Lower lobe of right lung (tissue), 2 donors: Measurements from ENCODE around the gene SDC1. TPM values are rescaled to one million over a fixed set of nuclear protein-coding genes. Genes with fewer than 3 reads are reported as not detected.

Source experiments
- ATAC-seq, 2 donors: fragments of 200-7000 bp; cut with Tn5 transposase; one replicate each; pipeline ENCODE4 v1.9.1; 2020 to 2022; ENCODE audit warnings: mild to moderate bottlenecking in 2 of 2, moderate library complexity in 2 of 2
- DNase-seq: peaks from one replicate; pipeline ENCODE4 v3.0.0-alpha.2; 2020
- H3K27ac ChIP-seq: fragments of 200-600 bp; one replicate; pipeline ENCODE4 v1.8.0; 2022
- H3K27me3 ChIP-seq: fragments of 200-600 bp; one replicate; pipeline ENCODE4 v1.8.0; 2022; ENCODE audit warnings: low read depth
- H3K36me3 ChIP-seq: fragments of 200-600 bp; one replicate; pipeline ENCODE4 v1.8.0; 2022; ENCODE audit warnings: mild to moderate bottlenecking
- H3K4me1 ChIP-seq: fragments of 200-600 bp; one replicate; pipeline ENCODE4 v1.8.0; 2022
- H3K4me3 ChIP-seq: fragments of 200-600 bp; one replicate; pipeline ENCODE4 v1.8.0; 2022; ENCODE audit warnings: mild to moderate bottlenecking
- H3K9me3 ChIP-seq: fragments of 200-600 bp; one replicate; pipeline ENCODE4 v1.8.0; 2022
- intact Hi-C: fragments of 100-400 bp; cut with DNase I; formaldehyde crosslinking; loops from one replicate; pipeline ENCODE4 v1.11.0; 2022
- total RNA-seq: library from RNA; stranded (reverse); fragmentation: NEBNext Ultra II Directional; extraction: Animal tissue kit (Norgen Biotek cat#: 25700); gene quantifications from one replicate; pipeline ENCODE4 v1.2.1, GENCODE V29; 2021
- TF ChIP-seq, protein P1 (sequence below): fragments of 200-600 bp; IDR thresholded peaks from one replicate; pipeline ENCODE4 v1.8.0; 2022; ENCODE audit warnings: antibody characterized with exemption, mild to moderate bottlenecking
- donor health status: DM: no; HTN: yes; CAD: no; lungs with severe emphysema.

The SDC1 gene
- total RNA-seq, 1 donor from 2014 or later = 90.0 TPM

DNA sequence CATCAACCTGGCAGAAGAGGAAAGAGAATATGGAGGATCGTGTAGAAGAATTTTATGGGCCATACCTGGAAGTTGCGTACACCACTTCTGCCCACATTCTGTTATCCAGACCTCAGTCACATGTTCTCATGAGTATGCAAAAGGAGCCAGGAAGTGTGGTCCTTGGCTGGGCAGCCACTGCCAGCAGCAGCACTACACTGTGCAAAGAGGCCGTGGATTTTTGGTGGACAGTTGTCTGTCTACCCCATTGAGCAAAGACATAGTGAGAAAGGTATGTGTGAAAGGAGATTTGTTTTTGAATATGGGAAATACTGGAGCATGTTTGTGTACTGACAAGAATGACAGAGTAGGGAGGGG is 68.1 kb downstream of the SDC1 start:
- Histone ChIP-seq H3K36me3 (no peaks in the 10 kb centered on the region), H3K4me1 (no peaks in the 10 kb centered on the region), H3K27ac (no peak overlapping the region), H3K9me3 (no peaks in the 10 kb centered on the region), H3K4me3 (no peak overlapping the region), H3K27me3 (no peaks in the 10 kb centered on the region)
- ATAC-seq (no peak), DNase-seq (no peak)
- intact Hi-C loops = no loop called here
- TF ChIP-seq, protein P1, sequence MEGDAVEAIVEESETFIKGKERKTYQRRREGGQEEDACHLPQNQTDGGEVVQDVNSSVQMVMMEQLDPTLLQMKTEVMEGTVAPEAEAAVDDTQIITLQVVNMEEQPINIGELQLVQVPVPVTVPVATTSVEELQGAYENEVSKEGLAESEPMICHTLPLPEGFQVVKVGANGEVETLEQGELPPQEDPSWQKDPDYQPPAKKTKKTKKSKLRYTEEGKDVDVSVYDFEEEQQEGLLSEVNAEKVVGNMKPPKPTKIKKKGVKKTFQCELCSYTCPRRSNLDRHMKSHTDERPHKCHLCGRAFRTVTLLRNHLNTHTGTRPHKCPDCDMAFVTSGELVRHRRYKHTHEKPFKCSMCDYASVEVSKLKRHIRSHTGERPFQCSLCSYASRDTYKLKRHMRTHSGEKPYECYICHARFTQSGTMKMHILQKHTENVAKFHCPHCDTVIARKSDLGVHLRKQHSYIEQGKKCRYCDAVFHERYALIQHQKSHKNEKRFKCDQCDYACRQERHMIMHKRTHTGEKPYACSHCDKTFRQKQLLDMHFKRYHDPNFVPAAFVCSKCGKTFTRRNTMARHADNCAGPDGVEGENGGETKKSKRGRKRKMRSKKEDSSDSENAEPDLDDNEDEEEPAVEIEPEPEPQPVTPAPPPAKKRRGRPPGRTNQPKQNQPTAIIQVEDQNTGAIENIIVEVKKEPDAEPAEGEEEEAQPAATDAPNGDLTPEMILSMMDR = no peak

DNA sequence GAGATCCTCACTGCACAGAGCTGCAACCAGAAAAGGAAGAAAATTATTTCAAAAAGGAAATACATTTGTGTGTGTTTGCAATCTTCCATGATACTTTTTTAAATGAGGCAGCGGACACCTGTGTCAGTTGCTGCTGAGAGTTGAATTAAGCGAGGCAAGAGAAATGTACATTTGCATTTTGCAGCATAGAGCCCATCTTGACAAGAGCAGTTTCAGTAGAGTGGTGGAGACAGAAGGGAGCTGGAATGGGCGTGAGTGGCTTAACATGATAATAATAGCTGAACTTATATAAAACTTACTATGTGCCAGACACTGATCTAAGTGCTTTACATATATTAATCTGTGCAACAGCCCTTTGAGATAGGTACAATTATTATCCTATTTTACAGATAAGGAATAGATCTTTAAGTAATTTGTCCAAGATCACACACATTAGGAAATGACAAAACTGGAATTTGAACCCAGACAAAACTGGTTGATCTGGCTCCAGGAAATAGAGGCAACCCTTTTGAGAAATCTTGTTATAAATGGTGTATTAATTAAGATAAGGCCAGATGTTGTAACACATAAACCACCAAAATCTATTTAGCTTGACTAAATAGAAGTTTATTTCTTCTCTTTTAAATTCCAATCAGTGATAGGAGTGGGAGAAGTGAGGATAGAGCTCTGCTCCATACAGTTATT is 68.7 kb downstream of the SDC1 start:
- Histone ChIP-seq H3K4me3 (no peak overlapping the region), H3K36me3 (no peaks in the 10 kb centered on the region), H3K9me3 (no peaks in the 10 kb centered on the region), H3K27ac (no peak overlapping the region), H3K4me1 (no peaks in the 10 kb centered on the region), H3K27me3 (no peaks in the 10 kb centered on the region)
- TF ChIP-seq, protein P1 = no peak
- DNase-seq (no peak), ATAC-seq (no peak)
- intact Hi-C loops = no loop called here

- DNase-seq (no peak), ATAC-seq (no peak)
- peaks cover 14% of the 10 kb centered on the region for H3K4me1 ChIP-seq
- TF ChIP-seq, protein P1 = no peak
- intact Hi-C loops = no loop called here
- no peak overlapping the region for H3K4me3 ChIP-seq
- no peak overlapping the region for H3K27ac ChIP-seq
- no peaks in the 10 kb centered on the region for H3K27me3 ChIP-seq
- H3K9me3 ChIP-seq = no peaks in the 10 kb centered on the region
- no peaks in the 10 kb centered on the region for H3K36me3 ChIP-seq
Measured at GRCh38 chr2:20153131-20153851, 71.6 kb downstream of the SDC1 start.

- Histone ChIP-seq H3K36me3 (no peaks in the 10 kb centered on the region), H3K4me3 (no peak overlapping the region), H3K27ac (no peak overlapping the region), H3K27me3 (no peaks in the 10 kb centered on the region), H3K9me3 (no peaks in the 10 kb centered on the region), H3K4me1 (peaks cover 14% of the 10 kb centered on the region)
- ATAC-seq (no peak), DNase-seq (no peak)
- TF ChIP-seq, protein P1 = no peak
- intact Hi-C loops = no loop called here
Measured at GRCh38 chr2:20150806-20151571, 73.9 kb downstream of the SDC1 start.

Other genes with a start within 250 kb of the SDC1 start
- gene WDR35, start 235.0 kb downstream of the SDC1 start, total RNA-seq = 8.8 TPM
- 8.1 TPM for gene MATN3, start 212.5 kb downstream of the SDC1 start, total RNA-seq
- gene LAPTM4A, start 173.5 kb downstream of the SDC1 start, total RNA-seq = 223 TPM
- gene PUM2, start 125.7 kb upstream of the SDC1 start, total RNA-seq = 112 TPM
- gene RHOB, start 221.9 kb upstream of the SDC1 start, total RNA-seq = 176 TPM